ENCODE measurements around the gene UBE3A.

Gene UBE3A

DNA sequence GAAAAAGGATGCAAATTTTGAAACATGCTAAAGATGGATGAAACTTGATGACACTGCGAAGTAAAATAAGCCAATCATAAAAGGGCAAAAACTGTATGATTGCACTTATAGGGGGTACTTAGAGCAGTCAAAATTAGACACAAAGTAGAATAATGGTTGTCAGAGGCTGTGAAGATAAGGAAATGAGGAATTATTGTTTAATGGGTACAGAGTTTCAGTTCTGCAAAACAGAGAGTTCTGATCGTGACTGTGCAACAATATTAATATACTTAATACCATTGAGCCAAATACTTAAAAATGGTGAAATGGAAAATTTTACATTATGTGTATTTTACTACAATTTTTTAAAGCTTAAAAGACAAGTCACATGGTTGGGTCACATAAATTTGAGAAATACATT is 35.1 kb downstream of the UBE3A start:
- DNase-seq (ENCODE audit: low read depth): no peak
- H3K4me3 ChIP-seq (ENCODE audit: low read depth, low read length): no peak overlapping the region
- TF ChIP-seq, protein P1, sequence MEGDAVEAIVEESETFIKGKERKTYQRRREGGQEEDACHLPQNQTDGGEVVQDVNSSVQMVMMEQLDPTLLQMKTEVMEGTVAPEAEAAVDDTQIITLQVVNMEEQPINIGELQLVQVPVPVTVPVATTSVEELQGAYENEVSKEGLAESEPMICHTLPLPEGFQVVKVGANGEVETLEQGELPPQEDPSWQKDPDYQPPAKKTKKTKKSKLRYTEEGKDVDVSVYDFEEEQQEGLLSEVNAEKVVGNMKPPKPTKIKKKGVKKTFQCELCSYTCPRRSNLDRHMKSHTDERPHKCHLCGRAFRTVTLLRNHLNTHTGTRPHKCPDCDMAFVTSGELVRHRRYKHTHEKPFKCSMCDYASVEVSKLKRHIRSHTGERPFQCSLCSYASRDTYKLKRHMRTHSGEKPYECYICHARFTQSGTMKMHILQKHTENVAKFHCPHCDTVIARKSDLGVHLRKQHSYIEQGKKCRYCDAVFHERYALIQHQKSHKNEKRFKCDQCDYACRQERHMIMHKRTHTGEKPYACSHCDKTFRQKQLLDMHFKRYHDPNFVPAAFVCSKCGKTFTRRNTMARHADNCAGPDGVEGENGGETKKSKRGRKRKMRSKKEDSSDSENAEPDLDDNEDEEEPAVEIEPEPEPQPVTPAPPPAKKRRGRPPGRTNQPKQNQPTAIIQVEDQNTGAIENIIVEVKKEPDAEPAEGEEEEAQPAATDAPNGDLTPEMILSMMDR (IDR thresholded peaks at IDR 0.05; ENCODE audit: low read depth, low read length, missing control alignments): no peak
- in situ Hi-C loops (cut with HindIII; ENCODE audit: low sequenced_read_pairs): no loop called here

- DNase-seq (ENCODE audit: low read depth): no peak
- TF ChIP-seq, protein P1 (IDR thresholded peaks at IDR 0.05; ENCODE audit: low read depth, low read length, missing control alignments): no peak
- in situ Hi-C loops (cut with HindIII; ENCODE audit: low sequenced_read_pairs): no loop called here
- no peak overlapping the region for H3K4me3 ChIP-seq (ENCODE audit: low read depth, low read length)
Measured at GRCh38 chr15:25402342-25402741, 36.5 kb downstream of the UBE3A start.

- in situ Hi-C loops (cut with HindIII; ENCODE audit: low sequenced_read_pairs): no loop called here
- no peak for DNase-seq (ENCODE audit: low read depth)
- TF ChIP-seq, protein P1 (IDR thresholded peaks at IDR 0.05; ENCODE audit: low read depth, low read length, missing control alignments): no peak
Measured at GRCh38 chr15:25401501-25401900, 37.3 kb downstream of the UBE3A start.

GRCh38 chr15:25397100-25397499 is 41.7 kb downstream of the UBE3A start:
- H3K4me3 ChIP-seq (ENCODE audit: low read depth, low read length): no peak overlapping the region
- no peak for DNase-seq (ENCODE audit: low read depth)
- TF ChIP-seq, protein P1 (IDR thresholded peaks at IDR 0.05; ENCODE audit: low read depth, low read length, missing control alignments): no peak
- in situ Hi-C loops (cut with HindIII; ENCODE audit: low sequenced_read_pairs): no loop called here

More at GRCh38 chr15:25401501-25401900, 37.3 kb downstream of the UBE3A start:
- no peak overlapping the region for H3K4me3 ChIP-seq (ENCODE audit: low read depth, low read length)

GRCh38 chr15:25394898-25395297 is 43.9 kb downstream of the UBE3A start:
- TF ChIP-seq, protein P1 (IDR thresholded peaks at IDR 0.05; ENCODE audit: low read depth, low read length, missing control alignments): no peak
- in situ Hi-C loops (cut with HindIII; ENCODE audit: low sequenced_read_pairs): no loop called here
- H3K4me3 ChIP-seq (ENCODE audit: low read depth, low read length): no peak overlapping the region
- DNase-seq (ENCODE audit: low read depth): no peak

DNA sequence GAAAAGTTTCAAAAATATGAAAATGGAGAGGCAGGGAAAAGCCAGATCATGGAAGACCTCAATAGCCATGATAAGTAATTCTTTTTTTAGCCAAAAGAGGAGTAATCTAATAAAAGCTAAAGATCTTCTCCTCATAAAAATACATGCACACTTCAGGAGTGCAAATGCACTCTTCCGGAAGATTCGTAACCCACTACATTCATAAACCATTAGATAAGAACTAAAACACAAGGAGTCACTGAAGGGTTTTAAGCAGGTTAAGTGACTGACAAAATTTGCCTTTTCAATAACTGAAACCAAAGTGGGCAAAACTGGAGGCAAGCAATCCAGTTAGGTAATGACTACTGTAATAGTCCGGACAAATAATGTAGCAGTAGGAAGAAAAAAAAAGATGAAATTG is 46.0 kb downstream of the UBE3A start:
- TF ChIP-seq, protein P1 (IDR thresholded peaks at IDR 0.05; ENCODE audit: low read depth, low read length, missing control alignments): no peak
- no peak for DNase-seq (ENCODE audit: low read depth)
- in situ Hi-C loops (cut with HindIII; ENCODE audit: low sequenced_read_pairs): no loop called here
- H3K4me3 ChIP-seq (ENCODE audit: low read depth, low read length): no peak overlapping the region
